SKM-1 (cell line): ENCODE results near the gene PTPRK.
"Not testable (repeated sequence)": the region's sequence is repeated elsewhere in the genome, so short reads cannot be mapped to it uniquely, and the experiment has no call there.

Experiments used
- DNase-seq: peaks from one replicate; lab custom pipeline; 2025; ENCODE audit not compliant: unreplicated experiment; lab: John Stamatoyannopoulos, UW

Gene PTPRK

DNA sequence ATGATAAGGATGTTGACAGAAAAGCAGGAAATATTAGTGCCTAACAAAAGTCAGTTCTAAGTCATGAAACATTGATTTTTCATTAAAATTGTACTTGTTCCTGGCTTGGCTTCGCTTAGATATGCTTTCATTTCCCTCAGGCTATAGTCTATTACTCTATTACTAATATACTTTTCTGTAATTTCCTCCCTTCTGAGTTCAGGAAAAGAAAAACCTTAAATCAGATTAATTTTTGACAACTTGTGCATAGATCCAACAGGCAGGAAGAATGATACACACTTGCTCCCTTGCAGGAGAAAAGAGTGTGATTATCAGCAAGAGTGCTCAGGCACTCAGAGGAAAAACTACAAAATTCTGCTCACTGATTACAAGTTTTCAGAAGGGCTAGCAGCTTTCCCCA is 474.4 kb downstream of the PTPRK start:
- DNase-seq = no peak

DNA sequence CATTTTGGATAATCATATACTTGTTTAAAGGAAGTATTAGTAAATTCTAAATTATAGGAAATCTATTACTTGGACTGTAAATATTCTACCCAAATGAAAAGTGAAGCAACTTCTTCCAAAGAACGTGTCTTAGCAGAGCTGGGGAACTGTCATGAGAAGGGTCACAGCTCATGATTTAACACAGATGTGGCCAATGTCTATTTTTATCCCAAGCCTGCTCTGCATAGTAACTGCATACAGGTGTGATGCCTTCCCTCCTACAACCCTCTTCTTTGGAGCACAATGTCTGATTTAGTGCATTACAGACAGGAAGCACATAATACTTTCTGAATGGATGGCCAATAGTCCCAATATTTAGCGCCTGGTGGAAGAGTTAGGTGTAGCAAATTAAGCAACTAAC is 480.9 kb downstream of the PTPRK start:
- no peak for DNase-seq

DNA sequence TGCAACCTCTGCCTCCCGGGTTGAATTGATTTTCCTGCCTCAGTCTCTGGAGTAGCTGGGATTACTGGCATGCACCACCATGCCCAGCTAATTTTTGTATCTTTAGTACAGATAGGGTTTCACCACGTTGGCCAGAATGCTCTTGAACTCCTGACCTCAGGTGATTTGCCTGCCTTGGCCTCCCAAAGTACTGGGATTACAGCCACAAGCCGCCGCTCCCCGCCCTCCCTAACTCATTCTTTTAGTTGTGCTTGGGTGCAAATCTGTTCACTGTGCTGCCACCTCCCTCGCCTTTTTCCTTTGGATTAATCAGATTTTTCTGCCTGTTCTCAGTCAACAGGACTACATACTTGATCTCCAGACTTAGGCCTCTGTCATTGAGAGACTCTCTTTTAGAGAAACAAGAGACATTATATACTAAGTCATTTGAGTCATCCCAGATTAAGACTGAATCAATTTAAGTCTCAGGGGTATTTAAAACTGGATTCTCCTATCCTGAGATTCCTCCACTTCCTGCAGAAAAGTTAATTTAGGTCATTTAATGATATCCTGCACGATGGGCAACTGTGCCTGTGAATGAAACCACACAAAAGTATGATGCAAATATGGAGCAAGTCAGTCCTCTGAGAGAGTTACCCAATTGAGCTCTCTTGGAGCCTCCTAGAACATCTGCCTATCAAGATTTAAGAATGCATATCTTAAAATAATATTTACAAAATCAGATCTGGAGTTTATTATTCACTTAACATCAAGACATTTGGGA is 483.4 kb downstream of the PTPRK start:
- no peak for DNase-seq

DNA sequence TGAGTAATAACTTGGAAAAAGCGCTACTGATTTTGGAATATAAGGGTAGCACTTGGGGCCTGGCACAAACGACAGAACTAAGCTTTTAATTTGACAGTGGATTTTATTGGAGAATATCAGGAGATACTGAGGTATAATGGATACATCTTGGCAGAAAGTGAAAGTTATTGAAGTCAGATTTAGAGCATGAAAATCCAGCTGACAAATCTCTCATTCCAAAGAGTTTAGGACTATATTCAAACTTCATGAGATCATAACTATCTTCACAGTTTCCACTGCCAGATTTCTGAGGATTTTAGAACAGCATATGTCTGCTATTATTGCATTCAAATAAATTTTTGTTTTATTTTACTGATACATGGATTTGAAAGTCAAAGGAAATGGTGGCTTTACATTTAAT is 487.2 kb downstream of the PTPRK start:
- DNase-seq = no peak

- DNase-seq = no peak
These were observed 488.4 kb downstream of the PTPRK start for GRCh38 chr6:128032042-128032441.

GRCh38 chr6:128029826-128030225 is 490.6 kb downstream of the PTPRK start:
- DNase-seq = no peak

DNA sequence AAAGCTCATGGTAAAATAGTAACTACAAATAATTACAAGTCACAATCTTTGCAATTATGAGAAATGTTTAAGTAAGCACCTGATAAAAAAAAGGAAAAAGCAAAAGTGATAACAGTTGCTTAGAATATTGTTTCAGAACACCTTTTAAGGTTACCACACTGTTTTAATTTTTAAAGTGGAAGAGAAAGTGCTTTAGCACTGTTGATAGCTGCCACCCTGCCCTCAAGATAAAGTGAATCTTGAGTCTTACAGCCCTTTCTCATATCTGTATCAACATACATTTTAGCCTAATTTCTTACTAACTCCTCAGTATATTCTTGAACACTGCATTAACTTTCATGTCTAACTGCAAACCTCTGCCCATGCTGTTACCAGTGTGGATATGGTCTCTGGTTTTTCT is 492.2 kb downstream of the PTPRK start:
- no peak for DNase-seq

GRCh38 chr6:128025478-128025877 is 494.9 kb downstream of the PTPRK start:
- no peak for DNase-seq

DNA sequence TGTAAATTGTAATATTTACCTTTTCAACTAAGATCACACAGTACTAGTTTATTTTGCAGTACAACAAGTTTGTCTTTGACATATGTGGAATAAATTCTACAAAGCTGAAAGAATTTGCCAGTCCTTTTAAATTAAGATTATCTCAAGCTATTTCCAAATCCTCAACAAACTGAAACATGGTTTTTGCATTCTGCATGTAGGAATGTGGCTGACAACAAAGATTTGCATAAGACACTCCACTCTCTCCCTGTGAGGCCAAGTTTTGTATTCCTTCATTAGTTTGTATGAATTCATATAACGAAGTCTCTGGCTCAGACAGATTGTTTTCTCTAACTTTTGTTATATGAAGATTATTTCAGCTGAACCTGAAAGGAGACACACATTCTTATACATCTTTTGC is 495.4 kb downstream of the PTPRK start:
- DNase-seq = no peak

DNA sequence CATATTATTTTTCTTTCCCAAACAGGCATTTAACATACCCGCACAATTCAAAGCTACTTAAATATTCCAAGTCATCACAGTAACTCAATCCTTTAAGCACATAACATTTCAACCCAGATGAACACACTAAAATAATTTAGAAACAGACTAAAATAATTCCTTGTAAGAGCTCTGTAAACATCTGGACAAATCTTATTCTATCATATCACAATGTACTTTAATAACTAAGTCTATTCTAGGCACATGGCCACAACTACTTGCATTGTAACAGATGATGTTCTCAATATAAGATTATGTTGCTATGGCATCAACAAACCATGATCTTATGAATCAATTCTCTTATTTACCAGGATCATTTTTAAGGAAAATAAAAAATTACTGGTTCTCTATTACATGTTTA is 496.4 kb downstream of the PTPRK start:
- DNase-seq = no peak

DNA sequence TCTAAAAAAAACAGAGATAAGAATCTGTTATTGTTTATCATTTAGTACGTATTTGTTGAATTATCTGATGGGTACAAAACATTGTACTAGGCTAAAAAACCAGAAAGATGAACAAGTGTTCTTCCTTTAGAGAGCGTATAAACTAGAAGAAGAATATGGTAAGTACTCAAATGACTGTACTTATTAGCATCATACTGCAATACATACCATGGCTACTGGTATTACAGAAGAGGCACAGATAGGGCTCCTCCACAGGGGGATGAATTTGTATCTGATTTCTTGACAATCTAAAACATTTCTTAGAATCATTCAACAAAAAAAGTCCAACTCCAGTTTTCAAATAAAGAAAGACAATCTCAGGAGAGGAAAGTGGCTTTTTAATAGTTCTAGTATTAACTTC is 501.6 kb downstream of the PTPRK start:
- no peak for DNase-seq

DNA sequence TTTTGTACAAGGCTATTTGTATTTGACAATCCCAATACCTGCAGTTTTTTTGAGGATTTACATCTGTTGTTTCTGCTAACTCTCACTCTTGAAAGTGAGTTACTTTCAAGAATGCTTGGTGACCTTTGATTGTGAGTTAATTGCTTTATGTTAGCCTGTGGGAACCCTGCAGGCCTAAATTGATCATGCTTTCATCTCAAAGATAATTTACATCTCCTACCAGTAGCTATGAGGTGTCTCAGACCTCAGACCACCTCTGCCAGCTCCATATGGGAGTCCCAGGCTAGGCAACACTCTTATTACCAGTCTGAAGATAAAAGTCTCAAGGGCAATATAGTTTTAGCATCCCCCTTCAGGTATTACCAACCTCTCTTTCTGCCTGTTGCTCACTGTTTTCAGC is 503.1 kb downstream of the PTPRK start:
- no peak for DNase-seq

GRCh38 chr6:128007658-128008057 is 512.7 kb downstream of the PTPRK start:
- no peak for DNase-seq

GRCh38 chr6:128005009-128005408 is 515.4 kb downstream of the PTPRK start:
- DNase-seq = no peak

DNA sequence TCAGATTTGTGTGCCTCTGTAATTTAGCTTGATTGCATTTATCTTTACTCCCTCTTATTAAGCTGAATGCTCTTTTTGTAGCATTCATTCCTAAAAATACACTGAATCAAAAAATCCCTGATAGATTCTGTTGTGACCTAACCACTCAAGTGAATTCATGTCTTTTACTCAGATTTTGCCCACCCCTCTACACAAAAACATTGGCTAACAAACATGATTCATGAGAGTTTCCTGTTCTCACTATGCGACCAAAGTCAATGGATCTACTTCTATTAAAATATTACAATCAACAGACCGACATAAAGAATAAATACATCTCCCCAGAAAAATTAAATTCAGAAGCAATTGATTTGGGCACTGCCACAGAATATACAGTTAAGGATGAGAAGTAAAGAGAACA is 520.0 kb downstream of the PTPRK start:
- no peak for DNase-seq

- DNase-seq = no peak
These were observed 521.4 kb downstream of the PTPRK start for GRCh38 chr6:127998985-127999384.

GRCh38 chr6:127997496-127998164 is 522.8 kb downstream of the PTPRK start:
- DNase-seq = no peak

GRCh38 chr6:127996925-127997324 is 523.5 kb downstream of the PTPRK start:
- DNase-seq = no peak

DNA sequence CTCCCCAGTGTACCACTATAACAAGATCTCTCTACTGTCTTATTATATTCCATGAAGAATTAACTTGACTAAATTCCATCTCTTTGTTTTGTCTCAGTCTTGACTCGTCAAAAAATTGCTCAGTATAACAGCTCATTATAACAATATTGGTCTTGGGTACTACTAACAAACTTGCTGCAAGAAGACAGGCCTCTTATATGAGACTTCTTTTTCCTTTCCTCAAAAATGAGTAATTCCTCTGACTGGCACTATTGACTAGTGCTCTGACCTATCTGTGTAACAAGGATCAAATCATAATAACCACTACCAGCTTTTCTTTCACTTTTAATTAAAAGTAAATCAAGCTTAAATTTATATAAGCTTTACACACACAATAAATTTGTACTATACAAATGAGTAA is 528.3 kb downstream of the PTPRK start:
- no peak for DNase-seq

DNA sequence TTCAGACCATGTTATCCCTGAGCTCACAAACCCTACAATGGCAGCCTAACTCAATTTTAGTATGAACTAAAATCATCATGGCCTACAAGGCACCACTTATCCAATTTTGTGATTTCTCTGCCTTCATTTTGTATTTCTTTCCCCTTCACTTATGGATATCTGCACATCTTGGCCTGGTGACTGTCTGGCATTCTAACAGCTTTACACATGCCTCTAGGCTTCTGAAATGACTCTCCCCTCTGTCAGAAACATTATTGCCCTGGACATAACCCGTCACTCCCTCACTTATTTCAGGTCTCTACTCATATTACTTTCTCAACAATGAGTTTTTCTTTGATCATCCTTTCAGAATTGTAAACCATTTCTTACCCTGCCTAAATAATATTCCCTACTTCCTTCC is 530.3 kb downstream of the PTPRK start:
- no peak for DNase-seq

DNA sequence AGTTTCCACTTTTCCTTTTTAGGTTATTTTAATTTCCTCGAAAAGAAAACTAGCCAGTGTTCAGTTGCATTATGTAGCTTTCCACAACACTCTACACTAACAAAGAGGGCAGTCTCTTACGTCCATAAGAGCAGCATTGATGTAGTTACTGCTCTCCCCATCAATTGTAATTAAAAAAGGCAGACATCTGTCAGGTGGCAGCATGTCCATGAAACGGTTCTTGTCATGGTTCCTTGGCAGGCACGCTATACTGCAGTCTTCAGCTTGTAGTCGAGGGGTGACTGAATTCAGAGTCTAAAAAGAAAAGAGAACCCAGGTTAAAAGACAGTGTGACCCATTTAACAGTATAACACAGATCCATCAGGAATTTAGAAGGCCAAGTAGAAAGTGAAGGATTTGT is 539.4 kb downstream of the PTPRK start:
- DNase-seq = no peak

GRCh38 chr6:127978185-127978584 is 542.2 kb downstream of the PTPRK start:
- DNase-seq = not testable (repeated sequence)

GRCh38 chr6:127976796-127977195 is 543.6 kb downstream of the PTPRK start:
- no peak for DNase-seq
